SH-SY5Y (cell line): ENCODE results near the gene RANBP17.

Experiments used
- GATA2 ChIP-seq: IDR thresholded peaks from 2 replicates; pipeline ENCODE4 v1.6.1; 2011; ENCODE audit warnings: mild to moderate bottlenecking, low read depth, low read length
- GATA3 ChIP-seq: IDR thresholded peaks from 2 replicates; pipeline ENCODE4 v1.6.1; 2011; ENCODE audit warnings: low read depth, mild to moderate bottlenecking, low read length, moderate library complexity

DNA sequence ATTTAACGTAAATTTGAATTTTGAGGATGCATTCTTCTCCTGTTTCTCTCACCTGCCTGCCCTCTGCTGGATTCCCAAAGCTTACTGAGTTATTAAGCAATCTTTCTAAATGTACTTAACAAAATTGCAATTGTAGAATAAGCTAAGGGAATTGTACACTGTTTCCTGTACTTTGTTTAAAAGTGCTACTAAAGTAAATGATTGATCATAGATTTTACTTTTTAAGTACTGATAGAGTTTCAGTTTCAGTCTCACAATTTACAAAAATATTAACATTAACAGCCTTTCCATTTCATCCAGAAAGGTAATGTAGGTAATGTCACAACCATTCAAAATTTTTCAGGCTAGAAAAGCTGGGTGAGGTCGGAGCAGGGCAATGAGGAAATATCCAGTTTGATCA lies 4.8 kb upstream of the RANBP17 start:
- TF ChIP-seq GATA3 (no peak), GATA2 (no peak)
